Stimulated activated CD8-positive, alpha-beta memory T cell treated with anti-CD3 and anti-CD28 coated beads, Interleukin-12 subunit alpha, Interleukin-12 subunit beta, amount 100 ng/mL, for 24 hours (primary cell): ENCODE measurements around the gene ERBB4.
"Not testable (repeated sequence)": the region's sequence is repeated elsewhere in the genome, so short reads cannot be mapped to it uniquely, and the experiment has no call there.

ENCODE experiments used
- DNase-seq: peaks from one replicate; pipeline ENCODE4 v3.0.0-alpha.2; 2020; ENCODE audit errors: extremely low read depth

ERBB4 gene

DNA sequence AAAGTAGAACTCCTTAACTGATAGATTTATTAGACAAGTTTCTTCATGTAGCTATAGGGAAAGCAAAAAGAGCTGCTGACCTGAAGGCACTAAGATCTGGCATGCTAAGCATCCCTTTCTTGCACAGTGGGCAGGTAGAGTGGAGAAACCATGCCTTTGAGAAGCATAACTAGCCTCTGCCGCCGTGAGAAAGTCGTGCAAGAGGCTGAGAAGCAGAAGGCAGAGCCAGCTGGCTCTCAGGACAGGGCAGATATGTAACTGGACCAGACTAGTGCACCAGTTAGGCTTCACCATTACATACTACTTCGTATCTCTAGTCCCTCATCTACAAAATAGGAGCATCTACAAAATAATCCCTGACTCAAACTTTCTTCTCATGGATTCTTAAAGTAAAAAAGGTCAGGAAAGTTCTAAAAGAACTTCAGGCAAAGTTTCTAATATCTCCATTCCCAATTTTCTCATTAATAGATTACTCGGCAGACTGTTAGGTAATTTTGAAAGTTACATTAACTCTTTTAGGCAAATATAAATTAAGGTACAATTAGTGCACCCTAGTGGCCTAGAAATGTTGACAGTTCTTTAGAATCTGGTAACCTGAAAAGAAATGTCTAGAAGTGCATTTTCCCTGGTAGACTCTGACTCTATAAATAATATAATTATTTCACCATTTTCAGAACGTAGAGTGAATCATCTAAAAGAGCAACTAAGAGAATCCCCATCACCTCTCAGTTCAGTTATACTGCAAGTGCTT lies 10.3 kb downstream of the ERBB4 start:
- DNase-seq, result no peak

GRCh38 chr2:212526059-212526458 lies 12.5 kb downstream of the ERBB4 start:
- DNase-seq, result no peak

GRCh38 chr2:212523756-212524155 lies 14.8 kb downstream of the ERBB4 start:
- DNase-seq, result no peak

- no peak for DNase-seq
Measured at GRCh38 chr2:212520340-212520739, 18.3 kb downstream of the ERBB4 start.

DNA sequence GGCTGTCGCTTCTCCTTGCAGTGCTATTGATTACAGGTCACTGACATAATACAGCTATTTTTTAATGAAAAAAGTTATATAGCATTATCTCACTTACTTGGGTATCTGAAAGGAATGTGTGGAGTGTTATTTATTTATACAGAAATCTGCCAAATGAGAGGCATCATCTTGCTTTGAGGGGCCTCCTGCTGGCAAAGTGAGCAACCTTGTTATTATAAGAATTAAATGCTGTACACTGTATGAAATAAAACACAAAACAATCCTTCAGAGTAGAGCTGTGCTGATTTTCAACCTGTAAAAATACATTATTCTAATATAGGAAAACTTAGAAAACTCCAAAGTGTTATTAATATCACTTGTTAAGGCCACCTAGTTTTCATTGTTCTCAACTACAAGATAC lies 20.9 kb downstream of the ERBB4 start:
- DNase-seq, result no peak

DNA sequence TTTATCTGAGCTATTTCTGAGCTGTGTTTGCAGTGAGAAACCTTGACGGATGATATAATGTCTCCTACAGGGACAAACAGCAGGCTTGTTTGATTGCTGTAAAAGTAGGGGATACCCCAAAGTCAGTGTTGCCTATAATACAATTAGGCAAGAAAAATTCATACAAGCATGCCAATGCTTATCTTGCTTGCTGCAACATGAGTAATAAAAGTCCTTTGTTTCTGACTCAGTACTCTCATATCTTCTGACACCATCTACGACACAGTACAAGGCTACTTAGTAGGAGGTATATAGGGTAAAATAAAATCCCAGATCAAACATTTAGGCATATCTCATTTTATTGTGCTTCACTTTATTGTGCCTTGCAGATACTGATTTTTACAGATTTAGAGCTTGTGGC lies 33.0 kb downstream of the ERBB4 start:
- DNase-seq, result no peak

GRCh38 chr2:212495046-212495445 lies 43.6 kb downstream of the ERBB4 start:
- DNase-seq, result no peak

- DNase-seq, result no peak
Measured at GRCh38 chr2:212494418-212495020, 44.1 kb downstream of the ERBB4 start.

DNA sequence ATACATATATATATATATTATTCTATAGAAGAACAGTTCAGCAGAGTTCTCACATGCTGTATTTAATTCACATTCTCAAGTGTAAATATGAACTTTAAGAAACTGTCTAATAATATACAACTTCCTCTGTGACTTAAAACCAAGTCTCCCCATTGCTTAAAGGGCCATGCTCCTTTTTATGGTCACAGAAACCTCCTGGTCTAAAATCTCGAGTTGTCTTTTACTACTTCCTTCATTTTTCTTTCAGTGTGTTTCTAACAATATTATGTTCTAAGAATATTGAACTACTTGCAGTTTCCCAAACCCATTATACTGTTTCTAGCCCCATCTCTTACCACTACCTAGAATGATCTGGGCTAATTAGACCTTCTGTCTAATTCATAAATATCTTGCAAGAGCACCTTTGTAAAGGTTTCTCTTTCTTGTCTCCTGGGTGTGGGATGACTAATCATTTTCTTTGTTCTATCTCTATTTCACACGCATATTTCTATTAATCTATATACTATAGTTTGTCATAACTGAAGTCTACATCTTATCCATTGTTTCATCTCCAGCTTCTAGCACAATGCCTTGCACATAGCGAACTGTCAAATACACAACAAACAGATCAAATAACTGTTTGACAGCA lies 48.8 kb downstream of the ERBB4 start:
- DNase-seq, result no peak

GRCh38 chr2:212488611-212489010 lies 50.0 kb downstream of the ERBB4 start:
- DNase-seq, result no peak

DNA sequence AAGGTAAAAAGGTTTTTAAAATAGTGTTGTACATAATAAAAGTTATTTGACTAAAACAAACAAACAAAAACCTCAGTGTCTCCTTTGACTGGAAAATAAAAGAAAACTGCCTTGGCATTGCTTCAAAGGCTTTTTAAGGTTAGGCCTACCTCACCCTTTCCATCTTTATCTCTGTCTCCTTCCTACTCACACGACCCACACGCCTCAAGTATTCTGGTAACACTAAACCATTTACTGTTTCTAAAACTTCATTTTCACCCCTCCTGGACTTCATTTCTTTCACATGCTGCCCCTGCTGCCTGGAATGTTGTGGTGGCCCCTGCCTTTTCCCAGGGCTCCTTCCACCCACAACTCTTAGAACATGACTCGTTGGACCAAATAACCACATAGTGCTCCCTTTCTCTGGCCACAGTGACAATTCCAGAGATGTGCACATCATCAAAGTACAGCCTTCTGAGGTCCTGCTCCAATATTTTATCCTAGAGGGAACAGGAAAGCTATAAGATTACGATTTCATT lies 54.0 kb downstream of the ERBB4 start:
- no peak for DNase-seq

DNA sequence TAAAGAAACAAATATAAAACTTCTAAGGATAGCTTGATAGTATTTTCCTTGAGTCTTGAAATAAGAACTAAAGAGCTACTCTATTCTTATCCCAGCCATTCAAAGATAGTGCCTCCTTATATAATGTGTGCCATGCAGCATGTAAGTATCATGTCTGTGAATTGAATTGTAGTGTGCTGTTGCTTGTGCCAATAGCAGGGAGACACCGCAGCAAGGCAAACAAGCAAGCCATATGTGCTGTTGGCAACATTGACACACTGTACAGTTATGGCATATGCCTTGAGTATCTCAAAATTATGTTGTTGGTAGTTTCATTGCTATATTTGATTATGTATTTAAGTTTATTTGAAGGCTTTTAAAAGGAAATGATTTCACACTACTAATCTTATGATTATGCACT lies 58.2 kb downstream of the ERBB4 start:
- no peak for DNase-seq

GRCh38 chr2:212477571-212477970 lies 61.0 kb downstream of the ERBB4 start:
- no peak for DNase-seq

GRCh38 chr2:212473211-212473610 lies 65.4 kb downstream of the ERBB4 start:
- DNase-seq, result no peak

DNA sequence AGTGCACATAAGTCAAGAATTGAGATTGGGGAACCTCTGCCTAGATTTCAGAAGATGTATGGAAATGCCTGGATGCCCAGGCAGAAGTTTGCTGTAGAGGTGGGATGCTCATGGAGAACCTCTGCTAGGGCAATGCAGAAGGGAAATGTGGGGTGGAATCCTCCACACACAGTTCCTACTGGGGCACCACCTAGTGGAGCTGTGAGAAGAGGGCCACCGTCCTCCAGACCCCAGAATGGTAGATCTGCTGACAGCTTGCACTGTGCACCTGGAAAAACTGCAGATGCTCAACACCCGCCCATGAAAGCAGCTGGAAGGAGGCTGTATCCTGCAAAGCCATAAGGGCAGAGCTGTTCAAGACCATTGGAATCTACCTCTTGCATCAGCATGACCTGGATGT lies 71.1 kb downstream of the ERBB4 start:
- DNase-seq, result not testable (repeated sequence)

DNA sequence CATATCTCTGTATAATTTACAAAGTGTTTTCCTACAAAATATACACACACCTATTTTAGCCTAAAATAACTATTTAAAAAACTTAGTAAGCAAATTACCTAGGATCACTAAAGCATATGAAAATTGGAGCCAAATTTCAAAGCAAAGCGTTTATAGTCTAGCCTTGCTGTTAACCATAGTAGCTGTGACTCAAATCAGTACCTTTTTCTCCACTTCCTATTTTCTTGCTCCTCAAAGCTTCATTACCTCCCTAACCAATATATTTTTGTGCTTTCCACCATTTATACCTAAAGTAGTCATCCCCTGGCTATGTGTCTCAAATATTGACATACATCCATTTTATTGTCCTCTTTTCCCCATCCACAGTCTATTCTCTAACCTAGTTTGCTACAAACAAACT lies 73.1 kb downstream of the ERBB4 start:
- DNase-seq, result no peak

GRCh38 chr2:212461708-212462107 lies 76.9 kb downstream of the ERBB4 start:
- DNase-seq, result not testable (repeated sequence)

GRCh38 chr2:212454149-212454548 lies 84.5 kb downstream of the ERBB4 start:
- DNase-seq, result no peak

GRCh38 chr2:212451786-212452231 lies 86.8 kb downstream of the ERBB4 start:
- no peak for DNase-seq

GRCh38 chr2:212448698-212449097 lies 89.9 kb downstream of the ERBB4 start:
- no peak for DNase-seq

GRCh38 chr2:212441821-212442220 lies 96.8 kb downstream of the ERBB4 start:
- DNase-seq, result no peak

DNA sequence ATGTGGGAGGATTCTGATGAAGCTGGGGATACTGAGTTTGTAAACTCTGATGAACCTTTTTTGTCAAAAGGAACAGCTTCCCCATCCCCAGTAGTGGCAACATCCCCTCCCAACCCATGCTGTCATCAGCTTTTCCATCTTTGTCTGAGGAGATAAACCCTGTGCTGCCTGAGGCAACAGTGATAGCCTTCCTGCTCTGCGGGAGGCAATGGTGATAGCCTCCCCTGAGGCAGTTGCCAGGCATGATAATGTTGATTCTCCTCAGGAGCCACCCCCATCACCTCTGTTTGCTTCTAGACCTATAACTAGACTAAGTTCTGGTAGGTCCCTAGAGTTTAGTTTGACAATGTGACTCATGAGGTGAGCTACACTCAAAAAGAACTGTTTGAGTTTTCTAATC lies 97.5 kb downstream of the ERBB4 start:
- no peak for DNase-seq
